ENCODE results near the gene PLCXD3.

DNA sequence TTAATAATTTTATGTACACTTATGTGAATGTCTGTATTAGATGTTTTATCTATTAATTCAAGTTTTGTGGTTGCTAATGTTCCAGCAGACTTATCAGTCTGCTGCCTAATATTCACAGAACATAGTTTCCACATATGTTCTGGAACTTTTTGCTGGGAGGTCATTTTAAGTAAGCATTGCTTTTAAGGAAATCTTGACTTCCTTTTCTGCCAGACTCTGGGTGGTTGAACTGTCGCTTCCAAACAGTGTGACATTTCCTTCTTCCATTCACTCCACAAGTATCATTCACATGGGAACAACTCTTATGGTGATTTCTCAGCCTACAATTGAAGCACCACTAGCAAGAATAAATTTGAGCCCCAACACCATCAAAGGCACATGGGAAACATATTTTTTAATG, 82.9 kb downstream of the PLCXD3 start:
- TF ChIP-seq, protein P1, sequence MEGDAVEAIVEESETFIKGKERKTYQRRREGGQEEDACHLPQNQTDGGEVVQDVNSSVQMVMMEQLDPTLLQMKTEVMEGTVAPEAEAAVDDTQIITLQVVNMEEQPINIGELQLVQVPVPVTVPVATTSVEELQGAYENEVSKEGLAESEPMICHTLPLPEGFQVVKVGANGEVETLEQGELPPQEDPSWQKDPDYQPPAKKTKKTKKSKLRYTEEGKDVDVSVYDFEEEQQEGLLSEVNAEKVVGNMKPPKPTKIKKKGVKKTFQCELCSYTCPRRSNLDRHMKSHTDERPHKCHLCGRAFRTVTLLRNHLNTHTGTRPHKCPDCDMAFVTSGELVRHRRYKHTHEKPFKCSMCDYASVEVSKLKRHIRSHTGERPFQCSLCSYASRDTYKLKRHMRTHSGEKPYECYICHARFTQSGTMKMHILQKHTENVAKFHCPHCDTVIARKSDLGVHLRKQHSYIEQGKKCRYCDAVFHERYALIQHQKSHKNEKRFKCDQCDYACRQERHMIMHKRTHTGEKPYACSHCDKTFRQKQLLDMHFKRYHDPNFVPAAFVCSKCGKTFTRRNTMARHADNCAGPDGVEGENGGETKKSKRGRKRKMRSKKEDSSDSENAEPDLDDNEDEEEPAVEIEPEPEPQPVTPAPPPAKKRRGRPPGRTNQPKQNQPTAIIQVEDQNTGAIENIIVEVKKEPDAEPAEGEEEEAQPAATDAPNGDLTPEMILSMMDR (IDR thresholded peaks at IDR 0.05), result no peak
- TF ChIP-seq POLR2A (IDR thresholded peaks at IDR 0.05), result no peak
- TF ChIP-seq POLR2AphosphoS5 (IDR thresholded peaks at IDR 0.05), result no peak

Data from gastroesophageal sphincter (tissue), 3 donors.